B cell (primary cell): Measurements from ENCODE around the gene C1orf74. TPM values are rescaled to one million over a fixed set of nuclear protein-coding genes. Genes with fewer than 3 reads are reported as not detected.
A peak's percentile ranks its signal among the peaks of the same experiment; 100 is the strongest.

Source experiments
- ATAC-seq: fragments of 200-7000 bp; cut with Tn5 transposase; one replicate; pipeline ENCODE4 v1.10.0; 2021; ENCODE audit warnings: low read depth, mild to moderate bottlenecking, moderate number of reproducible peaks, moderate library complexity
- CTCF ChIA-PET: fragments of 350-600 bp; sonication (Branson Sonifier 250); formaldehyde crosslinking; loops from one replicate; lab custom pipeline; 2021; ENCODE audit warnings: antibody characterized with exemption, inconsistent platforms; lab: Charles Lee
- POLR2A ChIA-PET: fragments of 350-600 bp; sonication (Branson Sonifier 250); formaldehyde crosslinking; loops from one replicate; lab custom pipeline; 2021; ENCODE audit warnings: antibody characterized with exemption; lab: Charles Lee
- DNase-seq: peaks from one replicate; pipeline ENCODE4 v3.0.0; 2013
- H2AFZ ChIP-seq: 2 replicates; pipeline ENCODE4 v1.6.1; 2012; ENCODE audit warnings: mild to moderate bottlenecking, low read depth, low read length; ENCODE audit not compliant: insufficient read depth, poor library complexity, severe bottlenecking
- H3K27ac ChIP-seq, 2 donors: 1 replicate in 1 of 2; 2 replicates in 1 of 2; pipeline ENCODE4 v1.5.1; 2012 to 2013; ENCODE audit warnings: low read length in 2 of 2, mild to moderate bottlenecking in 2 of 2, moderate library complexity in 1 of 2
- H3K27me3 ChIP-seq, 4 experiments: fragments of 200-600 bp in 1 of 4; sonication (generic) in 1 of 4; replicated peaks in 1 of 4; 1 replicate in 2 of 4; 2 replicates in 2 of 4; pipeline versions ENCODE4 v1.6.1 to v1.7.0; 2013 to 2016; ENCODE audit warnings: low read length in 3 of 4, mild to moderate bottlenecking in 2 of 4, mixed read lengths in 1 of 4, moderate library complexity in 1 of 4; ENCODE audit not compliant: insufficient read depth in 4 of 4, control insufficient read depth in 3 of 4; ENCODE audit errors: control extremely low read depth in 1 of 4
- H3K36me3 ChIP-seq, 2 experiments: replicated peaks in 1 of 2; 1 replicate in 1 of 2; 2 replicates in 1 of 2; pipeline versions ENCODE4 v1.6.1 to v1.7.1; 2013; ENCODE audit warnings: low read length in 1 of 2; ENCODE audit not compliant: insufficient read depth in 2 of 2, control insufficient read depth in 1 of 2; ENCODE audit errors: control extremely low read depth in 1 of 2, extremely low read depth in 1 of 2
- H3K4me1 ChIP-seq, 2 donors: fragments of 200-600 bp in 1 of 2; sonication (generic) in 1 of 2; 1 replicate in 1 of 2; 2 replicates in 1 of 2; pipeline versions ENCODE4 v1.5.1 to v1.6.1; 2013 to 2017; ENCODE audit warnings: low read length in 2 of 2; ENCODE audit not compliant: control insufficient read depth in 2 of 2, insufficient read depth in 2 of 2
- H3K4me2 ChIP-seq: replicated peaks from 2 replicates; pipeline ENCODE3; 2012; ENCODE audit warnings: mild to moderate bottlenecking, low read depth, low read length; ENCODE audit not compliant: poor library complexity, severe bottlenecking
- H3K4me3 ChIP-seq, 5 experiments: fragments of 200-600 bp in 1 of 5; sonication (generic) in 1 of 5; 1 replicate in 3 of 5; 2 replicates in 2 of 5; pipeline versions ENCODE4 v1.5.1 to v1.7.0; 2011 to 2016; ENCODE audit warnings: low read length in 4 of 5, mild to moderate bottlenecking in 4 of 5, low read depth in 2 of 5, control low read depth in 1 of 5, moderate library complexity in 1 of 5; ENCODE audit not compliant: insufficient read depth in 1 of 5; ENCODE audit errors: control extremely low read depth in 1 of 5, extremely low read depth in 1 of 5
- H3K79me2 ChIP-seq: fragments of 200-600 bp; sonication (generic); one replicate; pipeline ENCODE4 v1.6.0; 2016; ENCODE audit warnings: low read length; ENCODE audit not compliant: control insufficient read depth, insufficient read depth
- H3K9ac ChIP-seq: fragments of 200-600 bp; sonication (generic); 2 replicates; pipeline ENCODE4 v1.6.1; 2017; ENCODE audit warnings: mild to moderate bottlenecking, low read length, moderate library complexity
- H3K9me3 ChIP-seq, 3 donors: one replicate each; pipeline versions ENCODE4 v1.6.1 to v1.7.1; 2013; ENCODE audit warnings: low read length in 2 of 3; ENCODE audit not compliant: control insufficient read depth in 2 of 3, insufficient read depth in 1 of 3; ENCODE audit errors: control extremely low read depth in 1 of 3
- H4K20me1 ChIP-seq: 2 replicates; pipeline ENCODE4 v1.6.0; 2012; ENCODE audit warnings: mild to moderate bottlenecking, low read length; ENCODE audit not compliant: insufficient read depth, control insufficient read depth, poor library complexity, severe bottlenecking
- H3K27ac Mint-ChIP-seq: one replicate; pipeline ENCODE4 v1.8.0; 2021; ENCODE audit warnings: mixed read lengths
- H3K27me3 Mint-ChIP-seq: one replicate; pipeline ENCODE4 v1.8.0; 2021; ENCODE audit warnings: mixed read lengths
- H3K4me1 Mint-ChIP-seq: one replicate; pipeline ENCODE4 v1.8.0; 2021; ENCODE audit warnings: mixed read lengths
- H3K4me3 Mint-ChIP-seq: one replicate; pipeline ENCODE4 v1.8.0; 2021; ENCODE audit warnings: mixed read lengths
- H3K9me3 Mint-ChIP-seq: one replicate; pipeline ENCODE4 v1.8.0; 2022; ENCODE audit warnings: mixed read lengths; ENCODE audit not compliant: insufficient read depth
- CTCF ChIP-seq: fragments of 200-600 bp; IDR thresholded peaks from one replicate; pipeline ENCODE4 v1.8.0; 2022; ENCODE audit warnings: antibody characterized with exemption, mild to moderate bottlenecking
- EZH2 ChIP-seq: IDR thresholded peaks from 2 replicates; pipeline ENCODE4 v1.6.1; 2012; ENCODE audit warnings: borderline replicate concordance, low read depth, mild to moderate bottlenecking, moderate library complexity, low read length; ENCODE audit not compliant: insufficient read depth, poor library complexity, severe bottlenecking
- WGBS: methylation state at CpG from one replicate; pipeline ENCODE4 v1.1.5; 2013; ENCODE audit warnings: missing lambda C conversion rate; ENCODE audit not compliant: insufficient coverage; 5-methylcytosine and 5-hydroxymethylcytosine counted together
- intact Hi-C: fragments of 100-400 bp; cut with micrococcal nuclease; formaldehyde crosslinking; loops from one replicate; pipeline ENCODE4 v1.10.0; 2022
- polyA plus RNA-seq: library from polyadenylated mRNA; depleted of rRNA; stranded (reverse); fragments of >200 nt; gene quantifications from 2 replicates; pipeline ENCODE4 v1.2.3, GENCODE V29; 2012
- total RNA-seq, 2 donors: library from RNA; stranded (reverse); fragments of 120-200 nt in 1 of 2; gene quantifications; 1 replicate in 1 of 2; 2 replicates in 1 of 2; pipeline versions ENCODE4 v1.2.3 to v1.2.4, GENCODE V29; 2013 to 2022

C1orf74 gene
- total and polyA plus RNA-seq, 2 donors (not counting 1 experiment from before 2014, with no cell fraction given) = 0.49 to 3.4 TPM

- WGBS = 70% methylated on average over 18 of the region's 19 CpGs
- H3K9ac ChIP-seq = peak overlapping the region; percentile 65
- peak overlapping the region in 3 of 5 experiments; percentile 52 to 69 (median 57) for H3K4me3 ChIP-seq
- H3K27ac Mint-ChIP-seq = no peak overlapping the region
- peak overlapping the region; percentile 78 for H3K4me2 ChIP-seq
- ChIA-PET POLR2A (interaction anchor here (0.6 to 0.9 kb wide), 2 partner anchors 8 to 50 kb away, joined by 3 to 9 read pairs; partner anchors contain the start of gene TRAF3IP3), CTCF (interaction anchor here (1.2 to 6.5 kb wide), 2 partner anchors 10 to 18 kb away, joined by 3 to 45 read pairs; no protein-coding TSS in a partner anchor)
- H3K27me3 Mint-ChIP-seq = peaks cover 11% of the 10 kb centered on the region
- H4K20me1 ChIP-seq = no peaks in the 10 kb centered on the region
- H3K4me3 Mint-ChIP-seq = peak overlapping the region; percentile 96
- no peak for DNase-seq
- H3K4me1 Mint-ChIP-seq = peaks cover 11% of the 10 kb centered on the region
- peaks cover 10 to 13% of the 10 kb centered on the region in 2 donors for H3K4me1 ChIP-seq
- intact Hi-C loops = no loop called here
- H3K9me3 Mint-ChIP-seq = no peaks in the 10 kb centered on the region
- peak overlapping the region; percentile 83 for H2AFZ ChIP-seq
- H3K36me3 ChIP-seq = no peaks in the 10 kb centered on the region
- TF ChIP-seq CTCF (no peak), EZH2 (no peak)
- H3K9me3 ChIP-seq = peaks cover 0 to 8% (median 0%) of the 10 kb centered on the region in 3 donors
- peaks cover 0 to 18% (median 9%) of the 10 kb centered on the region in 4 experiments for H3K27me3 ChIP-seq
- no peaks in the 10 kb centered on the region for H3K79me2 ChIP-seq
- H3K27ac ChIP-seq = no peak overlapping the region
- no peak for ATAC-seq
Observed at GRCh38 chr1:209805341-209805781, 21.0 kb upstream of the C1orf74 start.

- no CpG with 5 or more reads among the region's 1 CpG for WGBS
Observed at GRCh38 chr1:209803568-209803967, 19.2 kb upstream of the C1orf74 start.

More at GRCh38 chr1:209803568-209803967, 19.2 kb upstream of the C1orf74 start:
- H3K27ac Mint-ChIP-seq = no peak overlapping the region
- ATAC-seq = no peak
- no peak for DNase-seq
- Histone ChIP-seq H2AFZ (no peak overlapping the region), H3K9ac (no peak overlapping the region), H3K36me3 (no peaks in the 10 kb centered on the region), H4K20me1 (no peaks in the 10 kb centered on the region), H3K27ac (no peak overlapping the region), H3K9me3 (peaks cover 0 to 8% (median 0%) of the 10 kb centered on the region in 3 donors), H3K4me1 (peaks cover 10 to 13% of the 10 kb centered on the region in 2 donors), H3K4me2 (no peak overlapping the region), H3K4me3 (no peak overlapping the region), H3K27me3 (peaks cover 0 to 18% (median 9%) of the 10 kb centered on the region in 4 experiments), H3K79me2 (no peaks in the 10 kb centered on the region)
- peaks cover 11% of the 10 kb centered on the region for H3K4me1 Mint-ChIP-seq
- ChIA-PET CTCF (no interaction called here), POLR2A (no interaction called here)
- H3K9me3 Mint-ChIP-seq = no peaks in the 10 kb centered on the region
- no peak overlapping the region for H3K4me3 Mint-ChIP-seq
- intact Hi-C loops = no loop called here
- H3K27me3 Mint-ChIP-seq = peaks cover 14% of the 10 kb centered on the region
- TF ChIP-seq CTCF (no peak), EZH2 (no peak)
